Neuronal stem cell (in vitro differentiated cells): ENCODE results near the gene TMEM263.

Source experiments
- DNase-seq: peaks from one replicate; pipeline ENCODE4 v3.0.0-alpha.2; 2013; ENCODE audit warnings: low spot score
- H2AFZ ChIP-seq: one replicate; pipeline ENCODE4 v1.6.1; 2013; ENCODE audit warnings: mild to moderate bottlenecking, low read length, inconsistent platforms
- H2AK5ac ChIP-seq: 2 replicates; pipeline ENCODE4 v1.6.1; 2013; ENCODE audit warnings: low read depth, mild to moderate bottlenecking, inconsistent platforms, low read length, moderate library complexity, mixed read lengths
- H2BK120ac ChIP-seq: 2 replicates; pipeline ENCODE4 v1.6.1; 2013; ENCODE audit warnings: low read depth, mild to moderate bottlenecking, inconsistent platforms, low read length, moderate library complexity, mixed read lengths
- H2BK12ac ChIP-seq: one replicate; pipeline ENCODE4 v1.6.1; 2013; ENCODE audit warnings: low read length, inconsistent platforms
- H2BK15ac ChIP-seq: 2 replicates; pipeline ENCODE4 v1.6.1; 2013; ENCODE audit warnings: mild to moderate bottlenecking, low read length, inconsistent platforms, mixed read lengths
- H2BK5ac ChIP-seq: one replicate; pipeline ENCODE4 v1.6.1; 2013; ENCODE audit warnings: inconsistent platforms, mild to moderate bottlenecking, low read length, moderate library complexity
- H3K14ac ChIP-seq: one replicate; pipeline ENCODE4 v1.6.1; 2013; ENCODE audit warnings: low read length, inconsistent platforms
- H3K18ac ChIP-seq: 2 replicates; pipeline ENCODE4 v1.6.1; 2013; ENCODE audit warnings: low read length, inconsistent platforms
- H3K23ac ChIP-seq: 2 replicates; pipeline ENCODE4 v1.6.1; 2013; ENCODE audit warnings: low read depth, mild to moderate bottlenecking, mixed read lengths, low read length, inconsistent platforms; ENCODE audit not compliant: poor library complexity
- H3K27ac ChIP-seq: replicated peaks from 3 replicates; pipeline ENCODE4 v1.5.1; 2013; ENCODE audit warnings: low read length, inconsistent platforms
- H3K27me3 ChIP-seq, 3 experiments: 2 replicates each; pipeline ENCODE4 v1.6.1; 2013; ENCODE audit warnings: low read length in 3 of 3, mild to moderate bottlenecking in 2 of 3, inconsistent platforms in 1 of 3, low read depth in 1 of 3, mixed read lengths in 1 of 3, moderate library complexity in 1 of 3; ENCODE audit not compliant: control insufficient read depth in 3 of 3, insufficient read depth in 3 of 3
- H3K36me3 ChIP-seq, 2 donors: replicated peaks in 1 of 2; 2 replicates each; pipeline ENCODE4 v1.6.1; 2013; ENCODE audit warnings: low read length in 2 of 2; ENCODE audit not compliant: control insufficient read depth in 2 of 2, insufficient read depth in 2 of 2
- H3K4ac ChIP-seq: 2 replicates; pipeline ENCODE4 v1.6.1; 2013; ENCODE audit warnings: inconsistent platforms, mild to moderate bottlenecking, low read length, moderate library complexity
- H3K4me1 ChIP-seq, 2 donors: 1 replicate in 1 of 2; 2 replicates in 1 of 2; pipeline ENCODE4 v1.6.1; 2013; ENCODE audit warnings: low read length in 2 of 2, low read depth in 1 of 2; ENCODE audit not compliant: control insufficient read depth in 2 of 2, insufficient read depth in 1 of 2
- H3K4me2 ChIP-seq: one replicate; pipeline ENCODE4 v1.6.1; 2013; ENCODE audit warnings: mild to moderate bottlenecking, low read length, inconsistent platforms; ENCODE audit not compliant: insufficient read depth, poor library complexity, severe bottlenecking
- H3K4me3 ChIP-seq, 2 donors: 2 replicates each; pipeline ENCODE4 v1.5.1; 2013; ENCODE audit warnings: low read length in 2 of 2, mild to moderate bottlenecking in 2 of 2, inconsistent platforms in 1 of 2, moderate library complexity in 1 of 2
- H3K79me1 ChIP-seq: one replicate; pipeline ENCODE4 v1.6.1; 2013; ENCODE audit warnings: low read depth, mild to moderate bottlenecking, inconsistent platforms, low read length, moderate library complexity
- H3K9ac ChIP-seq: one replicate; pipeline ENCODE4 v1.6.1; 2013; ENCODE audit warnings: mild to moderate bottlenecking, low read depth, low read length, inconsistent platforms; ENCODE audit not compliant: poor library complexity
- H3K9me3 ChIP-seq, 2 donors: replicated peaks in 1 of 2; 2 replicates each; pipeline versions ENCODE3 to v1.6.1; 2013; ENCODE audit warnings: low read length in 2 of 2, mild to moderate bottlenecking in 2 of 2, inconsistent platforms in 1 of 2, low read depth in 1 of 2, mixed read lengths in 1 of 2, moderate library complexity in 1 of 2; ENCODE audit not compliant: control insufficient read depth in 2 of 2, insufficient read depth in 1 of 2
- H4K8ac ChIP-seq: one replicate; pipeline ENCODE4 v1.6.1; 2013; ENCODE audit warnings: low read depth, mild to moderate bottlenecking, inconsistent platforms, low read length, moderate library complexity
- H4K91ac ChIP-seq: one replicate; pipeline ENCODE4 v1.6.1; 2013; ENCODE audit warnings: low read length, low read depth, mild to moderate bottlenecking, inconsistent platforms; ENCODE audit not compliant: poor library complexity
- WGBS, 2 donors: extraction: QIAGEN DNeasy Blood & Tissue Kit; methylation state at CpG; one replicate each; pipeline ENCODE4 v1.1.7; 2013; ENCODE audit warnings: missing lambda C conversion rate in 2 of 2, mixed read lengths in 1 of 2; ENCODE audit not compliant: insufficient read length in 2 of 2, insufficient replicate concordance in 1 of 2; ENCODE audit errors: extremely low coverage in 2 of 2; 5-methylcytosine and 5-hydroxymethylcytosine counted together

The TMEM263 gene

DNA sequence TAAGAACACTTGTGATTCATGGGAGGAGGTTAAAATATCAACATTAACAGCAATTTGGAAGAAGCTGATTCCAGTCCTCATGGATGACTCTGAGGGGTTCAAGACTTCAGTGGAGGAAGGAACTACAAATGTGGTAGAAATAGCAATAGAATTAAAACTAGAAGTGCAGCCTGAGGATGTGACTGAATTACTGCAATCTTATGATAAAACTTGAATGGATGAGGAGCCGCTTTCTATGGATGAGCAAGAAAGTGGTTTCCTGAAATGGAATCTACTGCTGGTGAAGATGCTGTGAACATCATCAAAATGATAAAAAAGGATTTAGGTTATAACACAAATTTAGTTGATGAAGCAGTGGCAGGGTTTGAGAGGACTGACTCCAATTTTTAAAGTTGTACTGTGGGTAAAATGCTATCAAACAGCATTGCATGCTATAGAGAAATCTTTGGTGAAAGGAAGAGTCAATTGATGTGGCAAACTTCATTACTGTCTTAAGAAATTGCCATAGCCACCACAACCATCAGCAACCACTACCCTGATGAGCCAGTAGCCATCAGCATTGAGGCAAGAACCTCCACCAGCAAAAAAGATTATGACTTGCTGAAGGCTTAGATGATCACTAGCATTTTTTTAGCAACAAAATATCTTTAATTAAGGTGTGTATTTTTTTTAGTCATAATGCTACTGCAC is 57.2 kb downstream of the TMEM263 start:
- H3K23ac ChIP-seq: no peak overlapping the region
- H2BK12ac ChIP-seq: no peak overlapping the region
- H3K4me1 ChIP-seq: no peaks in the 10 kb centered on the region
- H2BK120ac ChIP-seq: no peak overlapping the region
- H3K27me3 ChIP-seq: no peaks in the 10 kb centered on the region
- no peak overlapping the region for H2AK5ac ChIP-seq
- H3K4ac ChIP-seq: no peak overlapping the region
- H2AFZ ChIP-seq: no peak overlapping the region
- H3K4me3 ChIP-seq: no peak overlapping the region
- H3K36me3 ChIP-seq: peaks cover 0 to 5% of the 10 kb centered on the region in 2 donors
- WGBS, 2 donors: no CpG with 5 or more reads among the region's 1 CpG
- no peak overlapping the region for H3K4me2 ChIP-seq
- H3K14ac ChIP-seq: no peak overlapping the region
- no peak for DNase-seq
- no peak overlapping the region for H3K9ac ChIP-seq
- no peak overlapping the region for H3K27ac ChIP-seq
- no peak overlapping the region for H3K18ac ChIP-seq
- no peak overlapping the region for H4K91ac ChIP-seq
- H2BK15ac ChIP-seq: no peak overlapping the region
- no peak overlapping the region for H4K8ac ChIP-seq
- no peaks in the 10 kb centered on the region for H3K79me1 ChIP-seq
- no peaks in the 10 kb centered on the region for H3K9me3 ChIP-seq
- H2BK5ac ChIP-seq: no peak overlapping the region

DNA sequence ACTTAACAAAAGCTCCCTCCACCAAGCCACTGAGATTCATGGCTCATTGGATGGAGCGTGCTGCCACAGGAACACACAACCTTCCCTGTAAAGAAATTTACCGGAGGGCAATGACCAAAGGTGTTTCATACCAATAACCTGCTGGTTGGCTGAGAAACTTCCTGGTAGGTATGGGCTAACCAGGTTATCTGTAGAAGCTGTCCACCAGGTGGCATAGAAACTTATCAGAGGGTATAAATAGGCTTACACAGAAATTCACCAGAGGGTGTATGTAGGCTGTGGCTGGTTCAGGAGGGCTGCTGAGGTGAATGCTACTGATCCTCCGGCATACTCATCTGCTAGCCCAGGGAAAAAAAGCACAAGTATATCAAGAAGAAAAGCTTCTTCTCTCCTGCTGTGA is 58.3 kb downstream of the TMEM263 start:
- Histone ChIP-seq H3K4ac (no peak overlapping the region), H2AK5ac (no peak overlapping the region), H3K14ac (no peak overlapping the region), H2BK120ac (no peak overlapping the region), H3K18ac (no peak overlapping the region), H3K79me1 (no peaks in the 10 kb centered on the region), H3K27me3 (no peaks in the 10 kb centered on the region), H3K4me2 (no peak overlapping the region), H3K9me3 (no peaks in the 10 kb centered on the region), H3K23ac (no peak overlapping the region), H2AFZ (no peak overlapping the region), H3K9ac (no peak overlapping the region), H3K4me1 (no peaks in the 10 kb centered on the region), H3K36me3 (peaks cover 0 to 7% of the 10 kb centered on the region in 2 donors), H2BK5ac (no peak overlapping the region), H2BK15ac (no peak overlapping the region), H2BK12ac (no peak overlapping the region), H4K91ac (no peak overlapping the region), H3K4me3 (no peak overlapping the region), H4K8ac (no peak overlapping the region), H3K27ac (no peak overlapping the region)
- no CpG with 5 or more reads among the region's 3 CpGs for WGBS, 2 donors
- DNase-seq: no peak

DNA sequence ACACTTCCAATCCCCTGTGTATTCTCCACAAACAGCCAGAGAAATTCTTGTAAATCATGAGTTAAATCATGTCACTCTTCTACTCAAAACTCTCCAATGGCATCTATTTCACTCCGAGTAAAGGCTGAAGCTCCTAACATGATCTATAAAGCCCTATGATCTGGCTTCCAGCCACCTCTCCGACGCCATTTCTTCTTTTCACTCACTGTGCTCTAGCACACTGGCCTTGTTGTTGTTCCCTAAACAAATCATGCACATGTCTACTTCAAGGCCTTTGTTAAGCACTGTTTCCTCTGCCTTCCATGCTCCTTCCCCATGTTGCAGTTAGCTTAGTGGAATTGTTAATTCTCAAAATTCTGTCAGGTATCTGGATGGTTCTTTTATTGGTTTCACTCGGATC is 61.3 kb downstream of the TMEM263 start:
- Histone ChIP-seq H3K9me3 (no peaks in the 10 kb centered on the region), H3K23ac (no peak overlapping the region), H2AK5ac (no peak overlapping the region), H2BK120ac (no peak overlapping the region), H3K27ac (no peak overlapping the region), H3K14ac (no peak overlapping the region), H3K4me3 (no peak overlapping the region), H3K27me3 (no peaks in the 10 kb centered on the region), H3K36me3 (peaks cover 0 to 7% of the 10 kb centered on the region in 2 donors), H3K4me2 (no peak overlapping the region), H4K8ac (no peak overlapping the region), H3K4ac (no peak overlapping the region), H2BK12ac (no peak overlapping the region), H2BK5ac (no peak overlapping the region), H3K4me1 (no peaks in the 10 kb centered on the region), H2BK15ac (no peak overlapping the region), H3K18ac (no peak overlapping the region), H3K9ac (no peak overlapping the region), H2AFZ (no peak overlapping the region), H4K91ac (no peak overlapping the region), H3K79me1 (no peaks in the 10 kb centered on the region)
- DNase-seq: no peak
- no CpG with 5 or more reads among the region's 4 CpGs for WGBS, 2 donors

DNA sequence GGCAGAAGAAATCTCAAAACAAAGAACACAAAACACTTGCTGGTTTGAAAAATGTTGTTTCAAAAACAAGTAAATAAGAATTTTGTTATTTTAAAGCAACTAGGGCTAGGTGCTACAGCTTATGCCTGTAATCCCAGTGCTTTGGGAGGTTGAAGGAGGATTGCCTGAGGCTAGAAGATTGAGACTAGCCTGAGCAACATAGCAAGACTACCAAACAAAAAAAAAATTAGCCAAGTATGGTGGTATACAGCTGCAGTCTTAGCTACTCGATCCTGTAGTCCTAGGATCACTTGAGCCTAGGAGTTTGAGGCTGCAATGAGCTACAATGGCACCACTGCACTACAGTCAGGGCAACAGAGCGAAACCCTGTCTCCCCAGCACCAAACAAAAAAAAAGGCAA is 63.8 kb downstream of the TMEM263 start:
- H3K4ac ChIP-seq: no peak overlapping the region
- H3K18ac ChIP-seq: no peak overlapping the region
- DNase-seq: no peak
- H2BK12ac ChIP-seq: no peak overlapping the region
- H3K79me1 ChIP-seq: no peaks in the 10 kb centered on the region
- no peaks in the 10 kb centered on the region for H3K4me1 ChIP-seq
- H3K27ac ChIP-seq: no peak overlapping the region
- H3K9me3 ChIP-seq: no peaks in the 10 kb centered on the region
- H3K36me3 ChIP-seq: peaks cover 0 to 2% of the 10 kb centered on the region in 2 donors
- H2AFZ ChIP-seq: no peak overlapping the region
- no peak overlapping the region for H2AK5ac ChIP-seq
- no peaks in the 10 kb centered on the region for H3K27me3 ChIP-seq
- no peak overlapping the region for H3K14ac ChIP-seq
- no peak overlapping the region for H3K4me2 ChIP-seq
- no peak overlapping the region for H2BK15ac ChIP-seq
- H4K8ac ChIP-seq: no peak overlapping the region
- H2BK120ac ChIP-seq: no peak overlapping the region
- no peak overlapping the region for H4K91ac ChIP-seq
- H3K23ac ChIP-seq: no peak overlapping the region
- no peak overlapping the region for H2BK5ac ChIP-seq
- no peak overlapping the region for H3K4me3 ChIP-seq
- WGBS, 2 donors: no CpG with 5 or more reads among the region's 2 CpGs
- H3K9ac ChIP-seq: no peak overlapping the region
